ENCODE data around the gene YWHAQ.

DNA sequence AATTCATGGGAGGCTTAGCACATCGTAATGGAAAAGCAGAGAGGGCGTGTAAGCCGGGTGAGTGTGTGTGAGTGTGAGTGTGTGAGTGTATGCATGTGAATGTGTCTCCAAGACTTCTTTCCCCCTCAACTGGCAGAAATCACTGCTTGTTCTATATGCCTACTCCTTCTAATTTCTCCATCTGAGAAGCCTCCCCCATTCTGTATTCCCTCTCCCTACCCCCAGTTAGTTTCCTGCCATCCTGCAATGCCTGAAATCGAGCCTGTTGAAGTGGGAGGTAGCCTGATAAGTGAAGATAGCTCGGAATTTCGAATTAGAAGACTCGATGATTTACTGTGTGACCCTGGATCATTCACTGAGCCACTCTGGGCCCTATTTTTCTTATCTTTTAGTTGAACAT is 30.0 kb upstream of the YWHAQ start:
- TF ChIP-seq, protein P1, sequence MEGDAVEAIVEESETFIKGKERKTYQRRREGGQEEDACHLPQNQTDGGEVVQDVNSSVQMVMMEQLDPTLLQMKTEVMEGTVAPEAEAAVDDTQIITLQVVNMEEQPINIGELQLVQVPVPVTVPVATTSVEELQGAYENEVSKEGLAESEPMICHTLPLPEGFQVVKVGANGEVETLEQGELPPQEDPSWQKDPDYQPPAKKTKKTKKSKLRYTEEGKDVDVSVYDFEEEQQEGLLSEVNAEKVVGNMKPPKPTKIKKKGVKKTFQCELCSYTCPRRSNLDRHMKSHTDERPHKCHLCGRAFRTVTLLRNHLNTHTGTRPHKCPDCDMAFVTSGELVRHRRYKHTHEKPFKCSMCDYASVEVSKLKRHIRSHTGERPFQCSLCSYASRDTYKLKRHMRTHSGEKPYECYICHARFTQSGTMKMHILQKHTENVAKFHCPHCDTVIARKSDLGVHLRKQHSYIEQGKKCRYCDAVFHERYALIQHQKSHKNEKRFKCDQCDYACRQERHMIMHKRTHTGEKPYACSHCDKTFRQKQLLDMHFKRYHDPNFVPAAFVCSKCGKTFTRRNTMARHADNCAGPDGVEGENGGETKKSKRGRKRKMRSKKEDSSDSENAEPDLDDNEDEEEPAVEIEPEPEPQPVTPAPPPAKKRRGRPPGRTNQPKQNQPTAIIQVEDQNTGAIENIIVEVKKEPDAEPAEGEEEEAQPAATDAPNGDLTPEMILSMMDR (IDR thresholded peaks at IDR 0.05): no peak
- TF ChIP-seq POLR2A (IDR thresholded peaks at IDR 0.05): no peak
- no peak for TF ChIP-seq POLR2AphosphoS5 (IDR thresholded peaks at IDR 0.05)

All from breast epithelium (tissue), 3 donors.